ENCODE measurements around the gene ATXN1L. TPM values are rescaled to one million over a fixed set of nuclear protein-coding genes. Genes with fewer than 3 reads are reported as not detected.

The ATXN1L gene
- total RNA-seq, 1 donor from 2014 or later, result 28.3 TPM

GRCh38 chr16:71882505-71883167, 36.9 kb downstream of the ATXN1L start:
- peak; percentile 56 for TF ChIP-seq CTCF (IDR thresholded peaks at IDR 0.05)
- Mint-ChIP-seq H3K9me3 (no peaks in the 10 kb centered on the region), H3K27me3 (no peaks in the 10 kb centered on the region), H3K36me3 (ENCODE audit: low read depth) (peaks cover 28% of the 10 kb centered on the region), H3K4me1 (peaks cover 55% of the 10 kb centered on the region), H3K27ac (peak overlapping the region; percentile 93), H3K4me3 (peak overlapping the region; percentile 86)
- ChIA-PET POLR2A (interaction anchor here (0.5 to 5.8 kb wide), 26 partner anchors 11 to 399 kb away, joined by 3 to 144 read pairs (median 4); partner anchors contain the start of genes AP1G1, IST1 and PHLPP2), CTCF (interaction anchor here (0.7 to 3.2 kb wide), 24 partner anchors 9 to 318 kb away, joined by 3 to 20 read pairs (median 4); partner anchors contain the start of genes AP1G1, ATXN1L, IST1 and TXNL4B)
- ATAC-seq (ENCODE audit: low read depth) (peak; percentile 61), DNase-seq (peak; percentile 26)
- intact Hi-C loops (cut with micrococcal nuclease), result loop anchor here (1.0 to 5.0 kb wide), 8 partner anchors 18 to 318 kb away; partner anchors contain the start of genes ATXN1L, DHX38, PHLPP2 and TXNL4B

GRCh38 chr16:71883168-71883848, 37.5 kb downstream of the ATXN1L start:
- peak; percentile 47 for ATAC-seq (ENCODE audit: low read depth)
- Mint-ChIP-seq H3K27ac (peak overlapping the region; percentile 93), H3K4me1 (peaks cover 55% of the 10 kb centered on the region), H3K4me3 (peak overlapping the region; percentile 86), H3K27me3 (no peaks in the 10 kb centered on the region), H3K9me3 (no peaks in the 10 kb centered on the region), H3K36me3 (ENCODE audit: low read depth) (peaks cover 28% of the 10 kb centered on the region)
- ChIA-PET POLR2A (interaction anchor here (0.5 to 5.8 kb wide), 21 partner anchors 11 to 399 kb away, joined by 3 to 144 read pairs (median 4); partner anchors contain the start of genes AP1G1 and IST1), CTCF (interaction anchor here (0.6 to 3.2 kb wide), 21 partner anchors 10 to 318 kb away, joined by 3 to 20 read pairs (median 4); partner anchors contain the start of genes AP1G1, ATXN1L, IST1 and TXNL4B)
- TF ChIP-seq CTCF (IDR thresholded peaks at IDR 0.05), result no peak
- peak; percentile 68 for DNase-seq
- intact Hi-C loops (cut with micrococcal nuclease), result loop anchor here (1.0 to 5.0 kb wide), 7 partner anchors 17 to 319 kb away; partner anchors contain the start of genes DHX38, PHLPP2 and TXNL4B

GRCh38 chr16:71883849-71884638, 38.3 kb downstream of the ATXN1L start, which contains the start of gene ZNF821:
Gene ZNF821 (minus strand): TSS chr16:71884182. CDS start chr16:71879946, 4,236 bp downstream.
- TF ChIP-seq CTCF (IDR thresholded peaks at IDR 0.05), result no peak
- intact Hi-C loops (cut with micrococcal nuclease), result loop anchor here (1.0 to 5.0 kb wide), 9 partner anchors 11 to 319 kb away; partner anchors contain the start of genes DHODH, DHX38, IST1 and PHLPP2
- Mint-ChIP-seq H3K4me1 (peaks cover 52% of the 10 kb centered on the region), H3K36me3 (ENCODE audit: low read depth) (peaks cover 24% of the 10 kb centered on the region), H3K27ac (peak within 1 kb of the TSS; percentile 94), H3K27me3 (no peaks in the 10 kb centered on the region), H3K9me3 (no peaks in the 10 kb centered on the region), H3K4me3 (peak within 1 kb of the TSS; percentile 98)
- CTCF ChIA-PET, result interaction anchor here (0.7 to 3.2 kb wide), 13 partner anchors 10 to 319 kb away, joined by 3 to 20 read pairs (median 4); partner anchors contain the start of genes AP1G1, IST1 and TXNL4B
- peak; percentile 81 for DNase-seq
- POLR2A ChIA-PET, result interaction anchor here (0.5 to 5.8 kb wide), 14 partner anchors 10 to 1152 kb away, joined by 3 to 144 read pairs (median 5); partner anchors contain the start of genes AP1G1 and IST1
- peak; percentile 75 for ATAC-seq (ENCODE audit: low read depth)

GRCh38 chr16:71885261-71885650, 39.5 kb downstream of the ATXN1L start:
- Mint-ChIP-seq H3K9me3 (no peaks in the 10 kb centered on the region), H3K27me3 (no peaks in the 10 kb centered on the region), H3K4me3 (peak overlapping the region; percentile 98), H3K36me3 (ENCODE audit: low read depth) (peaks cover 12% of the 10 kb centered on the region), H3K27ac (peak overlapping the region; percentile 94), H3K4me1 (peaks cover 43% of the 10 kb centered on the region)
- no peak for TF ChIP-seq CTCF (IDR thresholded peaks at IDR 0.05)
- CTCF ChIA-PET, result interaction anchor here (1.3 kb wide), 1 partner anchor 9 kb away, joined by 4 read pairs; no protein-coding TSS in a partner anchor
- no peak for ATAC-seq (ENCODE audit: low read depth)
- intact Hi-C loops (cut with micrococcal nuclease), result no loop called here
- DNase-seq, result no peak
- POLR2A ChIA-PET, result interaction anchor here (0.7 to 5.8 kb wide), 5 partner anchors 9 to 1596 kb away, joined by 3 to 144 read pairs (median 24); partner anchors contain the start of genes AARS1, AP1G1 and IST1

Data from activated B cell treated with CpG ODN at 0.5 μM for 24 hours (primary cell).